ENCODE measurements around the gene RBM12.

The RBM12 gene

GRCh38 chr20:35620818-35621559 lies 43.7 kb downstream of the RBM12 start:
- DNase-seq (ENCODE audit: low read depth): no peak

- peak; percentile 62 for DNase-seq (ENCODE audit: low read depth)
Observed at GRCh38 chr20:35619196-35620095, 45.3 kb downstream of the RBM12 start.

GRCh38 chr20:35618263-35619131 lies 46.2 kb downstream of the RBM12 start:
- no peak for DNase-seq (ENCODE audit: low read depth)

GRCh38 chr20:35617397-35618262 lies 47.1 kb downstream of the RBM12 start:
- DNase-seq (ENCODE audit: low read depth): peak; percentile 78

GRCh38 chr20:35616465-35617396 lies 48.0 kb downstream of the RBM12 start:
- peak; percentile 99 for DNase-seq (ENCODE audit: low read depth)

- no peak for DNase-seq (ENCODE audit: low read depth)
Observed at GRCh38 chr20:35615667-35616464, 48.8 kb downstream of the RBM12 start, which contains the start of gene SPAG4. Gene SPAG4 (plus strand): TSS chr20:35615829. CDS start chr20:35616004, 175 bp downstream.

- DNase-seq (ENCODE audit: low read depth): no peak
Observed at GRCh38 chr20:35611482-35611881, 53.2 kb downstream of the RBM12 start.

- DNase-seq (ENCODE audit: low read depth): no peak
Observed at GRCh38 chr20:35610833-35611427, 53.8 kb downstream of the RBM12 start.

- DNase-seq (ENCODE audit: low read depth): no peak
Observed at GRCh38 chr20:35607003-35607735, 57.5 kb downstream of the RBM12 start.

- DNase-seq (ENCODE audit: low read depth): no peak
Observed at GRCh38 chr20:35606127-35606526, 58.6 kb downstream of the RBM12 start.

- no peak for DNase-seq (ENCODE audit: low read depth)
Observed at GRCh38 chr20:35604449-35604747, 60.3 kb downstream of the RBM12 start.

- no peak for DNase-seq (ENCODE audit: low read depth)
Observed at GRCh38 chr20:35603695-35604448, 60.8 kb downstream of the RBM12 start.

GRCh38 chr20:35602851-35603495 lies 61.7 kb downstream of the RBM12 start:
- no peak for DNase-seq (ENCODE audit: low read depth)

- no peak for DNase-seq (ENCODE audit: low read depth)
Observed at GRCh38 chr20:35601990-35602389, 62.7 kb downstream of the RBM12 start.

- no peak for DNase-seq (ENCODE audit: low read depth)
Observed at GRCh38 chr20:35600993-35601973, 63.4 kb downstream of the RBM12 start.
